Measurements from ENCODE around the gene SPTBN1. TPM values are rescaled to one million over a fixed set of nuclear protein-coding genes. Genes with fewer than 3 reads are reported as not detected.

SPTBN1 gene
- total and polyA plus RNA-seq, 5 donors from 2014 or later, result 10.0 to 182 (median 19.6) TPM

- H3K4me1 Mint-ChIP-seq, result peaks cover 0 to 22% (median 3%) of the 10 kb centered on the region in 4 donors
- no peaks in the 10 kb centered on the region for H3K9me3 Mint-ChIP-seq
- no peak overlapping the region for H3K4me3 Mint-ChIP-seq
- H3K4me1 ChIP-seq (ENCODE audit: control insufficient read depth, insufficient read depth, low read length, poor library complexity, severe bottlenecking), result peaks cover 8% of the 10 kb centered on the region
- ATAC-seq (ENCODE audit: low read depth in 2 of 2), result no peak
- no peak overlapping the region for H3K27ac ChIP-seq (ENCODE audit: insufficient read depth, low read length, poor library complexity, severe bottlenecking)
- no peaks in the 10 kb centered on the region for H3K27me3 Mint-ChIP-seq
- H3K4me3 ChIP-seq (ENCODE audit: low read depth, low read length), result no peak overlapping the region
- H3K27ac Mint-ChIP-seq, result no peak overlapping the region
- no peak for DNase-seq
- H3K9me3 ChIP-seq (ENCODE audit: control insufficient read depth in 2 of 2, low read length in 2 of 2), result no peaks in the 10 kb centered on the region
- H3K36me3 ChIP-seq (ENCODE audit: control insufficient read depth, insufficient read depth, low read length), result peaks cover 98% of the 10 kb centered on the region
- H3K36me3 Mint-ChIP-seq, result peaks cover 44% of the 10 kb centered on the region
- no peaks in the 10 kb centered on the region for H3K27me3 ChIP-seq (ENCODE audit: control insufficient read depth, insufficient read depth, low read length)
Measured at GRCh38 chr2:54629914-54630857, 174.1 kb downstream of the SPTBN1 start.

DNA sequence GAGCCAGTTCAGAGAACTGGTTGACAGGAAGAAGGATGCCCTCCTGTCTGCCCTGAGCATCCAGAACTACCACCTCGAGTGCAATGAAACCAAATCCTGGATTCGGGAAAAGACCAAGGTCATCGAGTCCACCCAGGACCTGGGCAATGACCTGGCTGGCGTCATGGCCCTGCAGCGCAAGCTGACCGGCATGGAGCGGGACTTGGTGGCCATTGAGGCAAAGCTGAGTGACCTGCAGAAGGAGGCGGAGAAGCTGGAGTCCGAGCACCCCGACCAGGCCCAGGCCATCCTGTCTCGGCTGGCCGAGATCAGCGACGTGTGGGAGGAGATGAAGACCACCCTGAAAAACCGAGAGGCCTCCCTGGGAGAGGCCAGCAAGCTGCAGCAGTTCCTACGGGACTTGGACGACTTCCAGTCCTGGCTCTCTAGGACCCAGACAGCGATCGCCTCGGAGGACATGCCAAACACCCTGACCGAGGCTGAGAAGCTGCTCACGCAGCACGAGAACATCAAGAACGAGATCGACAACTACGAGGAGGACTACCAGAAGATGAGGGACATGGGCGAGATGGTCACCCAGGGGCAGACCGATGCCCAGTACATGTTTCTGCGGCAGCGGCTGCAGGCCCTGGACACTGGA, 174.9 kb downstream of the SPTBN1 start:
- no peak overlapping the region for H3K4me3 Mint-ChIP-seq
- Histone ChIP-seq H3K27me3 (ENCODE audit: control insufficient read depth, insufficient read depth, low read length) (no peaks in the 10 kb centered on the region), H3K4me1 (ENCODE audit: control insufficient read depth, insufficient read depth, low read length, poor library complexity, severe bottlenecking) (peaks cover 8% of the 10 kb centered on the region), H3K27ac (ENCODE audit: insufficient read depth, low read length, poor library complexity, severe bottlenecking) (no peak overlapping the region), H3K36me3 (ENCODE audit: control insufficient read depth, insufficient read depth, low read length) (peaks cover 96% of the 10 kb centered on the region), H3K9me3 (ENCODE audit: control insufficient read depth in 2 of 2, low read length in 2 of 2) (no peaks in the 10 kb centered on the region), H3K4me3 (ENCODE audit: low read depth, low read length) (no peak overlapping the region)
- peaks cover 39% of the 10 kb centered on the region for H3K36me3 Mint-ChIP-seq
- no peak for DNase-seq
- H3K27ac Mint-ChIP-seq, result peak overlapping the region in 1 of 3 donors; percentile 67
- peaks cover 0 to 28% (median 5%) of the 10 kb centered on the region in 4 donors for H3K4me1 Mint-ChIP-seq
- no peaks in the 10 kb centered on the region for H3K9me3 Mint-ChIP-seq
- no peak for ATAC-seq (ENCODE audit: low read depth in 2 of 2)
- no peaks in the 10 kb centered on the region for H3K27me3 Mint-ChIP-seq

- H3K27me3 ChIP-seq (ENCODE audit: control insufficient read depth, insufficient read depth, low read length), result no peaks in the 10 kb centered on the region
- Mint-ChIP-seq H3K9me3 (no peaks in the 10 kb centered on the region), H3K36me3 (peaks cover 33% of the 10 kb centered on the region), H3K27ac (peak overlapping the region in 1 of 3 donors; percentile 26), H3K4me3 (no peak overlapping the region), H3K27me3 (no peaks in the 10 kb centered on the region), H3K4me1 (peaks cover 0 to 28% (median 5%) of the 10 kb centered on the region in 4 donors)
- no peaks in the 10 kb centered on the region for H3K9me3 ChIP-seq (ENCODE audit: control insufficient read depth in 2 of 2, low read length in 2 of 2)
- ATAC-seq (ENCODE audit: low read depth in 2 of 2), result no peak
- no peak overlapping the region for H3K27ac ChIP-seq (ENCODE audit: insufficient read depth, low read length, poor library complexity, severe bottlenecking)
- H3K4me3 ChIP-seq (ENCODE audit: low read depth, low read length), result no peak overlapping the region
- peaks cover 96% of the 10 kb centered on the region for H3K36me3 ChIP-seq (ENCODE audit: control insufficient read depth, insufficient read depth, low read length)
- peaks cover 8% of the 10 kb centered on the region for H3K4me1 ChIP-seq (ENCODE audit: control insufficient read depth, insufficient read depth, low read length, poor library complexity, severe bottlenecking)
- no peak for DNase-seq
Measured at GRCh38 chr2:54631755-54632154, 175.6 kb downstream of the SPTBN1 start.

DNA sequence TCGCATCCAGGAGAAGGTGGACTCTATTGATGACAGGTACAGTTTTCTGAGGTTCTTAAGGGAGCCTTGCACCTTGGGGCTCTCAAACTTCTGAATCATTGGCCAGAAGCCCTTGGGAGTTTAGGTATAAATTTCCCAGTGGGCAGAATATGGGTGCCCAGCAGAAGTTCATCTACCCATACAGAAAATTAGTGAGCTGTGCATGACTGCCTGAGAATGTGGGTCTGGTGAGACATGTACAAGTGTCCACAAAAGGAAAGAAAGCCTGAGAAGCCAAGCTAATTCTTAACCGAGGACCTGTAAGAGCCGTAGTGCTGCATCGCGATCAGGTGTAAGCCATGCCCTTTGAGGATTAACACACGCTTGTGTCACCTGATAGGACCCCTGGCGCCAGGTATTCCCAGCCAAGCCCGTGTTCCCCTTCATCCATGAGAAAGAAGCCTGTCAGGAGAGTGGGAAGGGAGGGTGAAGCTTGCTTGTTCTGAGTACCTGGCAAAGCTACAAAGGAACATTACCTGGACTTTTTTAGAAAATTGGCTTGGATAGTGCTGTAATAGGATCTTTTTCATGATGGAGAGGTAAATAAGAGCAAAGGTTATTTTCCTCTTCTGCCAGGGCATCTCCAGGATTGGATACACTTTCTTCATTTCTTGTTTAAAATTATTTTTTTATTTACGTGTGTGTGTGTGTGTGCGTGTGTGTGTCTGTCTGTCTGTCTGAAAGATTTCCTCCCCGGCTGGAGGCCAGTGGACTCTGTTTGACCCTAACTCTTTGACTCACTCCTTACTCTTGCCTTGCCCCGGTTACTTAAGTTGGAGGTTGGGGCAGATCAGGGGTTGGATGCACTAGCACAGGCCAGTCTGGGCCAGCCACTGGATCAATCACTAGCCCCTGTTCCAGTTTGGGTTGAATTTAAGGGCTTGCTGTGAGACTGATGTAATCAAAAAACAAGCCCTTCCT, 176.9 kb downstream of the SPTBN1 start:
- H3K27me3 Mint-ChIP-seq, result no peaks in the 10 kb centered on the region
- H3K9me3 ChIP-seq (ENCODE audit: control insufficient read depth in 2 of 2, low read length in 2 of 2), result no peaks in the 10 kb centered on the region
- no peak overlapping the region for H3K4me3 Mint-ChIP-seq
- H3K36me3 Mint-ChIP-seq, result peaks cover 29% of the 10 kb centered on the region
- DNase-seq (no peak), ATAC-seq (ENCODE audit: low read depth in 2 of 2) (no peak)
- H3K27ac Mint-ChIP-seq, result peak overlapping the region in 2 of 3 donors; percentile 30 to 71
- no peaks in the 10 kb centered on the region for H3K9me3 Mint-ChIP-seq
- no peak overlapping the region for H3K27ac ChIP-seq (ENCODE audit: insufficient read depth, low read length, poor library complexity, severe bottlenecking)
- peaks cover 8% of the 10 kb centered on the region for H3K4me1 ChIP-seq (ENCODE audit: control insufficient read depth, insufficient read depth, low read length, poor library complexity, severe bottlenecking)
- H3K36me3 ChIP-seq (ENCODE audit: control insufficient read depth, insufficient read depth, low read length), result peaks cover 97% of the 10 kb centered on the region
- no peak overlapping the region for H3K4me3 ChIP-seq (ENCODE audit: low read depth, low read length)
- no peaks in the 10 kb centered on the region for H3K27me3 ChIP-seq (ENCODE audit: control insufficient read depth, insufficient read depth, low read length)
- peaks cover 0 to 28% (median 5%) of the 10 kb centered on the region in 4 donors for H3K4me1 Mint-ChIP-seq

DNA sequence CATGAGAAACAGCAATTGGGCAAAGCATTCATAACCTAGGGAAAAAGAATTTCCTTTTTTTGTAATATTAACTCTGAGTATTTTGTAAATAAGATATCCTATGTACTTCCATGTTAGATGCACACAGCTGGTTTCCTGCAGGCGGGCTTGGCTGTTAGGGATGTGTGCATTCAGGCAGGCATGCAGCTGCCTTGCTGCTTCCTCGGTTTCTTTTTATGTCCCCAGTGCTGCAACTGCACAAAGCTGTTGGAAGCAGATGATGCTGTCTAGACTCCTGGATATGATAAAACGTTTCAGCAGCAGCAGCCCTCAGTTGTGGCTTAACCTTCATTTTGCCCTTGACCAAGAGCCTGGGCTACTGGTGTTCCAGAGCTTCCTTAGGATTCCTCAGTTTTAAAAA, 177.9 kb downstream of the SPTBN1 start:
- no peak for ATAC-seq (ENCODE audit: low read depth in 2 of 2)
- no peak overlapping the region for H3K4me3 Mint-ChIP-seq
- H3K27me3 Mint-ChIP-seq, result no peaks in the 10 kb centered on the region
- Histone ChIP-seq H3K4me1 (ENCODE audit: control insufficient read depth, insufficient read depth, low read length, poor library complexity, severe bottlenecking) (peaks cover 8% of the 10 kb centered on the region), H3K4me3 (ENCODE audit: low read depth, low read length) (no peak overlapping the region), H3K9me3 (ENCODE audit: control insufficient read depth in 2 of 2, low read length in 2 of 2) (no peaks in the 10 kb centered on the region), H3K36me3 (ENCODE audit: control insufficient read depth, insufficient read depth, low read length) (peaks cover 97% of the 10 kb centered on the region), H3K27ac (ENCODE audit: insufficient read depth, low read length, poor library complexity, severe bottlenecking) (no peak overlapping the region), H3K27me3 (ENCODE audit: control insufficient read depth, insufficient read depth, low read length) (no peaks in the 10 kb centered on the region)
- H3K9me3 Mint-ChIP-seq, result no peaks in the 10 kb centered on the region
- peaks cover 0 to 30% (median 7%) of the 10 kb centered on the region in 4 donors for H3K4me1 Mint-ChIP-seq
- peak overlapping the region; percentile 60 to 84 (median 73) for H3K27ac Mint-ChIP-seq
- H3K36me3 Mint-ChIP-seq, result peaks cover 33% of the 10 kb centered on the region
- DNase-seq, result no peak

GRCh38 chr2:54634564-54635511, 178.7 kb downstream of the SPTBN1 start:
- Histone ChIP-seq H3K36me3 (ENCODE audit: control insufficient read depth, insufficient read depth, low read length) (peaks cover 97% of the 10 kb centered on the region), H3K27me3 (ENCODE audit: control insufficient read depth, insufficient read depth, low read length) (no peaks in the 10 kb centered on the region), H3K4me1 (ENCODE audit: control insufficient read depth, insufficient read depth, low read length, poor library complexity, severe bottlenecking) (peaks cover 8% of the 10 kb centered on the region), H3K9me3 (ENCODE audit: control insufficient read depth in 2 of 2, low read length in 2 of 2) (no peaks in the 10 kb centered on the region), H3K4me3 (ENCODE audit: low read depth, low read length) (no peak overlapping the region), H3K27ac (ENCODE audit: insufficient read depth, low read length, poor library complexity, severe bottlenecking) (no peak overlapping the region)
- peak overlapping the region in 1 of 4 donors; percentile 22 for H3K4me3 Mint-ChIP-seq
- H3K27ac Mint-ChIP-seq, result peak overlapping the region; percentile 60 to 84 (median 73)
- H3K36me3 Mint-ChIP-seq, result peaks cover 35% of the 10 kb centered on the region
- no peaks in the 10 kb centered on the region for H3K27me3 Mint-ChIP-seq
- DNase-seq (peak in 1 of 3 donors; percentile 33), ATAC-seq (ENCODE audit: low read depth in 2 of 2) (no peak)
- no peaks in the 10 kb centered on the region for H3K9me3 Mint-ChIP-seq
- H3K4me1 Mint-ChIP-seq, result peaks cover 0 to 36% (median 7%) of the 10 kb centered on the region in 4 donors

Measured in CD4-positive, CD25-positive, alpha-beta regulatory T cell (primary cell).